Measurements from ENCODE around the gene KIAA0319L.
A peak's percentile ranks its signal among the peaks of the same experiment; 100 is the strongest.

Gene KIAA0319L

GRCh38 chr1:35557118-35557610 lies at the start of gene KIAA0319L:
Gene KIAA0319L, minus strand, starts transcription at chr1:35557403. Its CDS starts 2,912 bp downstream, at chr1:35554491.
- DNase-seq = no peak
- in situ Hi-C loops (cut with MboI; ENCODE audit: low pct_unique_long_range_greater_than_20kb, low sequenced_read_pairs) = no loop called here

- no peak for DNase-seq
Observed at GRCh38 chr1:35605867-35606182, 48.6 kb upstream of the KIAA0319L start.

GRCh38 chr1:35605071-35605866 lies 48.1 kb upstream of the KIAA0319L start:
- DNase-seq = no peak
- in situ Hi-C loops (cut with MboI; ENCODE audit: low pct_unique_long_range_greater_than_20kb, low sequenced_read_pairs) = no loop called here

More at GRCh38 chr1:35605867-35606182, 48.6 kb upstream of the KIAA0319L start:
- in situ Hi-C loops (cut with MboI; ENCODE audit: low pct_unique_long_range_greater_than_20kb, low sequenced_read_pairs) = no loop called here

DNA sequence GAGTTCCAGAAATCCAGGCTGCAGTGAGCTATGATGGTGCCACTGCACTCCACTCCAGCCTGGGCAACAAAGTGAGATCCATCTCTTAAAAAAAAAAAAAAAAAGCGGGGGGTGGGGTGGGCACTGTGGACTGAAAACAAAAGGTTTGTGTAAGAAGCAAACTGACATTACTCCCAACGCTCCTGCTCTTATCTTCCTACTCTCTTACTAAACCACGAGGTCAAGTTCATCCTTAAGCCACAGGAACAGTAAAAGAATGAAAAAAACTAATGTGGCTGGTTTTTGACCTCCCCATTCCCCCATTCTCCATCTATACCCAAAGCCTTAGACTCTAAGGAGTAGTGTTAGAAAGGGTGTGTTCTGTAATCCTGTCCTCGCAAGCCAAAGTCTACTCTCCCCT lies 46.7 kb upstream of the KIAA0319L start:
- no peak for DNase-seq
- in situ Hi-C loops (cut with MboI; ENCODE audit: low pct_unique_long_range_greater_than_20kb, low sequenced_read_pairs) = no loop called here

DNA sequence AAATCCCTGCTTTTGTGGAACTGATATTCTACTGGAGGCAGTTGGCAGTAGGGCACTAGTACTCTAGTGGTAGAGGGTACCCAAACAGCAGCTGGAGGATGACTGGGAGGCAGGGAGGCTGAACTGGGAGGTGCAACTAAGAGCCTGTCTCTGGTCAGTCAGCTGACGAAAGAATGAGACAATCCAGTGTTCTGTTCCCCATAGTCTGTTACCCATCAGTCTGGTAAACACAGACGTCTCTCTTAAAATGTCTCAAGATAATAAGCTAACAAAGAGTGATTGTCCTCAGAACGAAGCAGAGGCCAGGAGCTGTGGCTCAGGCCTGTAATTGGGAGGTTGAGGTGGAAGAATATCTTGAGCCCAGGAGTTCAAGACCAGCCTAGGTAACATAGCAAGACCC lies 46.3 kb upstream of the KIAA0319L start:
- in situ Hi-C loops (cut with MboI; ENCODE audit: low pct_unique_long_range_greater_than_20kb, low sequenced_read_pairs) = no loop called here

GRCh38 chr1:35600593-35600992 lies 43.4 kb upstream of the KIAA0319L start:
- no peak for DNase-seq
- in situ Hi-C loops (cut with MboI; ENCODE audit: low pct_unique_long_range_greater_than_20kb, low sequenced_read_pairs) = no loop called here

More for the DNA sequence above, 46.3 kb upstream of the KIAA0319L start:
- no peak for DNase-seq

DNA sequence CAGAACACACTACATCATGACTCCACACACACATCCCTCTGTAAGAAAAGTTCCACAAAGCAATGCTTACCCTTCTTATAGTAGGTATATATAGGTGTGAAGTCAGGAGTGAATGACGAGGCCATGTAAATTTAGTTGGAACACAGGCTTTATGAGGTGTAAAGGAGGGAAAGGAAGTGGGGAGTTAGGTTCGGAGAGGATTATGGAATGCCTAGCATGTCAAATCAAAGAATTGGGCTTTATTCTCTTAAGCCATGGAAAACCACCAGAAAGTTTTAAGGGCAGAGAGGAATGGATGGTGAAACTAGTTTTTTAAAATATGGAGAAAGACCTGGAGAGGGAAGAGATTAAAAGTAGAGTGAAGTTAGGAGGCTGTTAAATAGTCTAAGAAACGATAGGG lies 42.2 kb upstream of the KIAA0319L start:
- DNase-seq = no peak
- in situ Hi-C loops (cut with MboI; ENCODE audit: low pct_unique_long_range_greater_than_20kb, low sequenced_read_pairs) = no loop called here

DNA sequence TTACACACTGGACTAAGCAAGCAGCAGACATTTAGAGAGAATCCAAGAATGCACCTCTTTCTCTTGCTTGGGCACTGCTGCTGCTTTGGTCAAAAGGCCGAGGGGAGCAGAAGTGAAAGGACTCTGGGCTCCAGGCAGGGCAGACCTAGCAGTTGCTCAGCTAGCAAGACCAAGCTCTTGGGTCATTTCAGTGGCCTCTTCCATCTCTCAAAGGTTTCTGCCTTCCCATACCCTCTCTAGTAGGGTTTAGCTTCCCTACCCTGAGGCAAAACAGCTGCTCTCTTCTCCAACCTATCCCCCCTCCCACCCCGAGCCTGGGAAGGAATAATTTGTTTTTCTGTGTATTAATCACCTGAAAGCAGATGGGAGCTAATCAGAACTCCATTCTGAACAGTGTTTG lies 41.7 kb upstream of the KIAA0319L start:
- in situ Hi-C loops (cut with MboI; ENCODE audit: low pct_unique_long_range_greater_than_20kb, low sequenced_read_pairs) = no loop called here
- no peak for DNase-seq

GRCh38 chr1:35597870-35598269 lies 40.7 kb upstream of the KIAA0319L start:
- in situ Hi-C loops (cut with MboI; ENCODE audit: low pct_unique_long_range_greater_than_20kb, low sequenced_read_pairs) = no loop called here

GRCh38 chr1:35595684-35596083 lies 38.5 kb upstream of the KIAA0319L start:
- no peak for DNase-seq
- in situ Hi-C loops (cut with MboI; ENCODE audit: low pct_unique_long_range_greater_than_20kb, low sequenced_read_pairs) = no loop called here

More at GRCh38 chr1:35597870-35598269, 40.7 kb upstream of the KIAA0319L start:
- DNase-seq = no peak

GRCh38 chr1:35594005-35594760 lies 37.0 kb upstream of the KIAA0319L start:
- DNase-seq = no peak
- in situ Hi-C loops (cut with MboI; ENCODE audit: low pct_unique_long_range_greater_than_20kb, low sequenced_read_pairs) = no loop called here

DNA sequence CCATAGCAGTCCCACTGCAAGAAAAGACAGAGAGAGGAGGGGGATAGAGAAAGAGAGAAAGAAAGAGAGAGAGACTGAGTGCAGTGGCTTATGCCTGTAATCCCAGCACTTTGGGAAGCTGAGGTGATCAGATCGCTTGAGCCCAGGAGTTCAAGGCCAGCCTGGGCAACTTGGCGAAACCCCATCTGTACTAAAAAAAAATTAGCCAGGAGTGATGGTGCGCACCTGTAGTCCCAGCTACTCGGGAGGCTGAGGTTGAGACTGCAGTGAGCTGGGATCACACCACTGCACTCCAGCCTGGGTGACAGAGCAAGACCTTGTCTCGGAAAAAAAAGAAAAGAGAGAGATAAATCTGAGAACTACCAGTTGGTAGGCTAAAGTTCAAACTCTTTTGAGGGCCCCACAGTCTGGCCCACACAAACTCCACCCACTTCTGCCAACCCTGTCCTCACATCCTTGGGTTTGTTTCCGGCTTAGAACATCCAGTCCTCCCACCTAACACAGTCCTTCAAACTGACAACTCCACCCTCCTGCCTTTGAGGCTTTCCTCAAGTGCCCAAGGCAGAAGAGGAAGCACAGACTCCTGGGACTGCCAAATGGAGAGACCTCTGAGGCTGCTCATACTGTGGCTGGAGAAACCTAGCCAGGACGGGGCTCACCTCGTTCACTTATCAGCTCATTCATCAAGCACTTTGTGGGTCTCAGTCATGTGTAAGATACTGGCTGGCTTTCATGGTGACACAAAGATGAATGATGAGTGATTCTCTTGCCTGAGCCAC lies 36.0 kb upstream of the KIAA0319L start:
- in situ Hi-C loops (cut with MboI; ENCODE audit: low pct_unique_long_range_greater_than_20kb, low sequenced_read_pairs) = no loop called here
- DNase-seq = peak; percentile 92

DNA sequence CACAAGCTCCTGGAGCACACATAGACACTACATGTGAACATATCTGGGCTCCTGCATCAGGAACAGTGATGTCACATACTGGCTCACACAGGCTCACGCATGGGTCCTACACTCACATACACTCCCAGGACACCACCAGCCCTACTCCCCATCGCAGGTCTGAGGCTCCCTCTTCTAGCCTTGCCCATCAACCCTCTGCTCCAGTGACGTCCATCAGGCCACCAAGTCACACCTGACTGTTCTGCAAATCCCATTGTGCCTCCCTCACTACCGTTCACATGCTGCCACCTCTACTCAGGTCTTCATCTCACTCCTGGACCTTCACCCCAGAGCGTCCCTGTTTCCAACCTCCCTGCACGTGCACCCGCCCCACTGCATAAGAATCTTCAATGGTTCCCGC lies 34.0 kb upstream of the KIAA0319L start:
- in situ Hi-C loops (cut with MboI; ENCODE audit: low pct_unique_long_range_greater_than_20kb, low sequenced_read_pairs) = no loop called here
- DNase-seq = no peak

DNA sequence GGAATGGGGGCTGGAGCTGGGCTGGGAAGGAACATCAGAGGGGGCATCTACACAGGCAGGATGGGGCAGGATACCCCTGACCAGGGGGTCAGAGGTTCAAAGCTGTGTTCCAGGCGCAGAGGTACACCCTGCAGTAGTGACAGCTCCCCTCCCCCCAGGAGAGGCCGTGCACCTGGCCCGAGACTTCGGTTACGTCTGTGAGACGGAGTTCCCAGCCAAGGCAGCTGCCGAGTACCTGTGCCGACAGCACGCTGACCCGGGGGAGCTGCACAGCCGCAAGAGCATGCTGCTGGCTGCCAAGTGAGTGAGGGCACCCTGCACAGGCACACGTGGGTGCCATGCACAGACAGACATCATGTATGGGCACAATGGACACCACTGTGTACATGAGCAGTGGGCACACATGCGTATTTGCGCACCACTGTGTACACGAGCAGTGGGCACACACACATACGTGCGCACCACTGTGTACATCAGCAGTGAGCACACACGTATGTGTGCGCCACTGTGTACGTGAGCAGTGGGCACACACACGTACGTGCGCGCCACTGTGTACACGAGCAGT lies 33.4 kb upstream of the KIAA0319L start:
- in situ Hi-C loops (cut with MboI; ENCODE audit: low pct_unique_long_range_greater_than_20kb, low sequenced_read_pairs) = no loop called here
- no peak for DNase-seq

DNA sequence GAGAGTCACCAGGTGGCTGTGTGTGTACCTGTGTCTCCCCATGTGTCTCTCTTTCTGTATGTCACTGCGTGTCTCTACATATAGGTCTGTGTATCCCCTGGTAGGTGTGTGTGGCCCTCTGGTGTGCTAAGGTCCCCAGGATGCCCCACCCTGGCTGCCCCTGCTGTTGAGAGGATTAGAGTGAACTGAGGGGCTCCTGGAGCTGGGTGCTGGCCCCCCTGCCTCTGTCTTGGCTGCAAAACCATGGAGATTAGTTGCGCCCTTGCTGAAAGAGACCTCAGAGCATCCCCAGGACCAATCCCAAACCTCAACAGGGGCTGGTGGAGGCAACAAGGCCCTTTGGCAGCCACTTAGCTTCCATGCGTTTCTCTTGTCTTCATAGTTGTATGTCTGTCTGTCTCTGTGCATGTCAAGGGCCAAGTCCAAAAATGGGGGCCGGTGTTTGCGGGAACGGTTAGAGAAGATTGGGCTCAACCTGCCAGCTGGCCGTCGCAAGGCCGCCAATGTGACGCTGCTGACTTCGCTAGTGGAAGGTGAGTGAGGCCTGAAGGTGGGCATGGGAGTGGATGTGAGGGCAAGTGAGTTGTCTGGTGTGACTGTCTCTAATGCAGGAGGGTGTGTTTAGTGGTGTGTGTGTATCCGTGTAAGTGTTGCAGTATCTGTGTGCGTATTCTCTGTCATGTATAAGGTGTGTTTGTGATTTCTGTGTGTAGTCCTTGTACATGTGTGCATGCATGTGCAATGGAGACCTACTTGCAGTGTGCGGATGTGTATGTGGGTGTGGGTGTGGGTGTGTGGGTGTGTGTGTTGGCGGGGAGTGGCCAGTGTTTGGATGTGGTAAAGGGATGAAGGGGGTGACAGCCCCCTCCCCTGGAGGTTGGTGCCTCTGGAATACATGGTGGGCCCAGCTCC lies 32.6 kb upstream of the KIAA0319L start:
- in situ Hi-C loops (cut with MboI; ENCODE audit: low pct_unique_long_range_greater_than_20kb, low sequenced_read_pairs) = no loop called here
- DNase-seq = no peak

GRCh38 chr1:35588197-35588910 lies 31.2 kb upstream of the KIAA0319L start:
- DNase-seq = no peak
- in situ Hi-C loops (cut with MboI; ENCODE audit: low pct_unique_long_range_greater_than_20kb, low sequenced_read_pairs) = no loop called here

DNA sequence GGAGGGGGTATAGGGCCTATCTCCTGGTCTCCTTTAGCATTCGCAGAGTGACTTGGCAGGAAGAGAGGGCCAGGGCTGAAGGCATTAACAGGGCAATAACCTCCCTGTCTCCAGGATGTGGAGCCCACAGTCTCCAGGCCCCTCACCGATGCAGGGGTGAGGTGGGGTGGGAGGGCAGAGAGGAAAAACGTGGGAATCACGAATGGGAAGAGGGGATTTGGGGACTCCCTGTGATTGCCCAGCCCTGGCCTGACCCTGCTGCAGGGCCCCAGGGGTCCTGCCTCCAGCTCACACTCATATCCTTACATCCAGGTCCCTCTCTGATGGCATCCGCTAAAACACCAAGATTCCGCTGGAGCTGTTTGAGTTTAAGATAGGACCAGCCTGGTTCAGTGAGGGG lies 30.5 kb upstream of the KIAA0319L start:
- no peak for DNase-seq
- in situ Hi-C loops (cut with MboI; ENCODE audit: low pct_unique_long_range_greater_than_20kb, low sequenced_read_pairs) = no loop called here

DNA sequence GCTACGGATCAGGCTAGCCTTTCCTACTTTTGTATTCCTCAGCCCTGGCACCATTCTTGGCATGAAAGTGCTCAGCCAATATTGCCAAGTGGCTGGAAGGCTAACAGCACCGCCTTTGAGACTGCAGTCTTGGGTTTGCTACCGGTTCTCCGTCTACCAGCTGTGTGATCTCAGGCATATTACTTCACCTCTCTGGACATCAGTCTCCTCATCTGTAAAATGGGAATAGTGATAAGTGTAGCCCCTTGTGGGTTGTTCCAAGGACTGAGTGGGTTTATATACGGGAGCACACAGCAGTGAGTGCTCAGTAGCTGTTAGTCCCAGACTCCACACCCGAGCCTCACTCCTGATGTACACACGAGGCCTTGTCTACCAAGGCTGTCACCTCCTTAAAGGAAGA lies 29.6 kb upstream of the KIAA0319L start:
- in situ Hi-C loops (cut with MboI; ENCODE audit: low pct_unique_long_range_greater_than_20kb, low sequenced_read_pairs) = no loop called here
- DNase-seq = no peak

Data from KBM-7 (cell line).